H1 (cell line): ENCODE data around the gene HTR2A. TPM values are rescaled to one million over a fixed set of nuclear protein-coding genes. Genes with fewer than 3 reads are reported as not detected.

Experiments
- CHD7 ChIP-seq: fragments of 300-600 bp; sonication (generic); IDR thresholded peaks from 2 replicates; pipeline ENCODE4 v1.7.1; 2012; ENCODE audit warnings: low read length, moderate library complexity, mild to moderate bottlenecking, inconsistent platforms; ENCODE audit not compliant: insufficient replicate concordance
- RNF2 ChIP-seq: fragments of 200-900, 300-1000 bp; sonication (generic); IDR thresholded peaks from 2 replicates; pipeline ENCODE4 v1.7.1; 2016; ENCODE audit warnings: borderline replicate concordance, low read depth, mild to moderate bottlenecking, antibody characterized with exemption, low read length; ENCODE audit not compliant: poor library complexity, severe bottlenecking; ENCODE audit errors: missing control alignments
- SAP30 ChIP-seq: fragments of 300-600 bp; sonication (generic); IDR thresholded peaks from 2 replicates; pipeline ENCODE4 v1.7.1; 2012; ENCODE audit warnings: low read length, moderate library complexity, mild to moderate bottlenecking, inconsistent platforms; ENCODE audit not compliant: insufficient read depth, insufficient replicate concordance
- SIX5 ChIP-seq: IDR thresholded peaks from 2 replicates; pipeline ENCODE4 v1.6.1; 2011; ENCODE audit warnings: mild to moderate bottlenecking, low read depth, low read length
- SP2 ChIP-seq: IDR thresholded peaks from 2 replicates; pipeline ENCODE4 v1.6.1; 2012; ENCODE audit warnings: mild to moderate bottlenecking, low read length, inconsistent platforms
- TAF1 ChIP-seq: IDR thresholded peaks from 2 replicates; pipeline ENCODE4 v1.6.1; 2011; ENCODE audit warnings: mild to moderate bottlenecking, low read depth, low read length
- TBP ChIP-seq: IDR thresholded peaks from 2 replicates; pipeline ENCODE4 v1.6.1; 2011; ENCODE audit warnings: low read depth, low read length, improper control_type of control experiment
- polyA plus RNA-seq, 7 experiments: library from polyadenylated mRNA; depleted of rRNA in 3 of 7; stranded (reverse) in 5 of 7; unstranded in 2 of 7; fragments of >200 nt in 5 of 7; fragments of 200-250 nt in 2 of 7; gene quantifications; 1 replicate in 5 of 7; 2 replicates in 1 of 7; 4 replicates in 1 of 7; pipeline versions ENCODE4 v1.2.1 to v1.2.3, GENCODE V29; 2011 to 2013; ENCODE audit warnings: missing spikeins in 2 of 7, mixed read lengths in 2 of 7
- total RNA-seq: library from RNA; stranded (reverse); fragmentation: NEBNext Ultra II Directional; extraction: Animal tissue kit (Norgen Biotek cat#: 25700); gene quantifications from 2 replicates; pipeline ENCODE4 v1.2.1, GENCODE V29; 2021

The HTR2A gene
- total and polyA plus RNA-seq, 2 of the 8 experiments (the other 6 are each of a cell fraction or from before 2014, with no cell fraction given), result not detected

GRCh38 chr13:46895381-46895780, 1.5 kb downstream of the HTR2A start (continued):
- TF ChIP-seq CHD7, result no peak
- no peak for TF ChIP-seq SAP30
- TF ChIP-seq SIX5, result no peak
- TF ChIP-seq TBP, result no peak
- TF ChIP-seq RNF2, result no peak
- TF ChIP-seq TAF1, result no peak
- TF ChIP-seq SP2, result no peak
- TF ChIP-seq, all 59 proteins: peak for 0
